NCI-H345 treated with DMSO at 0.1 percent for 48 hours (cell line): ENCODE measurements around the gene KLK10.

Experiments
- DNase-seq: peaks from one replicate; lab custom pipeline; 2025; ENCODE audit not compliant: unreplicated experiment; lab: John Stamatoyannopoulos, UW

The KLK10 gene

GRCh38 chr19:51019544-51019925 is at the start of gene KLK10:
TSS of gene KLK10 (minus strand) at chr19:51019709. CDS start at chr19:51019130, 579 bp downstream.
- no peak for DNase-seq

DNA sequence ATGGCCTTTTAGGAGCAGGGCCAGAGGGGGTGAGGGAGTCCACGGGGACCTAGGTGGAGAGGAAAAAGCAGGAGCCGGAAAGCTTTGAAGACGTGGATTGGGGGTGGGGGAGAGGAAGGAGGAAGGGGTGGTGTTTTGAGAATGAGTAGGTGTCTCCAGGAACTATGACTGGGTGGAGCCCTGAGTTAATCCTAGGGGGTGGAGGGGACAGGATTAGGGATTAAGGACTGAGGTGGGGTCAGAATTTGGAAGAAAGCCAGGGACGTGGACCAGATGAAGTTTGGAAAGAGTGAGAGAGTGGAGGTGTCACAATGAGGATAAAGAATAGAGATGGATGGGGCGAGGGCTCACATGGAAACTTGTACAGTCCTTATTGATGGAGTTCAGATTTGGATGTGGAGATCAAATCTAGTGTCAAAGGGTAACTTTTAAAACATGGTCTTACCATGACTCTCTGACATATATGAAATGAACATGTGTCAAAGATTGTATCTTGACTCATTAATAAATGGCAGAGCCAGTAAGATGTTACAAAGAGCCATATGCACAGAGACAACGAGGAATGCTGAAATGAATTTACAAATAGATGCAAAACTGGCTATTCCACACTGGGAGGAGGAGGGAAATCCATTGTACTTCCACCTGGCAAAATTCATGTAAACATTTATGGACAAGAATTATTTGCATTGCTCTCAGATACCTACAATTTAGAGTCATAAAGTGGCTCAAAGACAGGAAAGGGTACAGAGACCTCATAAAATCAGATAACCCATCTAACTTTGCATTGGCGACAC is 47.1 kb upstream of the KLK10 start:
- DNase-seq = no peak

GRCh38 chr19:51065221-51065960 is 45.9 kb upstream of the KLK10 start:
- DNase-seq = no peak

GRCh38 chr19:51064534-51065220 is 45.2 kb upstream of the KLK10 start, which contains the start of gene KLK13:
TSS of gene KLK13 (minus strand) at chr19:51065092. CDS start at chr19:51065067, 25 bp downstream.
- no peak for DNase-seq

GRCh38 chr19:51063664-51064063 is 44.2 kb upstream of the KLK10 start:
- DNase-seq = no peak

DNA sequence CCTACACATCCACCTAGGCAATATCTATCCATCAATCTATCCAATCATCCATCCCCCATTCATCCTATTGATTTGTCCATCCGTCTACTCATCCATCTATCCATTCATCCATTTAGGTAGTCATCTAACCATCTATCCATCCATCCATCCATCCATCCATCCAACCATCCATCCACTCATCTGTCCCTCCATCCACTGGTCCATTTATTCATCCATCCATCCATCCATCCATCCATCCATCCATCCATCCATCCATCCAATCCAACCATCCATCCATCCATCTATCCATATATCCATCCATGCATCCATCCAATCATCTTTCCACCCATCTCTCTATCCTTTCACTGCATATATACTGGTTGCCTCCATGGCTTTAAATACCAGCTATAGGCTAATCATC is 41.5 kb upstream of the KLK10 start:
- DNase-seq = no peak

GRCh38 chr19:51060336-51060735 is 40.8 kb upstream of the KLK10 start:
- DNase-seq = no peak

- DNase-seq = no peak
Observed at GRCh38 chr19:51059715-51060114, 40.2 kb upstream of the KLK10 start.

- DNase-seq = no peak
Observed at GRCh38 chr19:51055866-51056265, 36.4 kb upstream of the KLK10 start.

GRCh38 chr19:51047031-51047335 is 27.5 kb upstream of the KLK10 start:
- no peak for DNase-seq

- no peak for DNase-seq
Observed at GRCh38 chr19:51044327-51044726, 24.8 kb upstream of the KLK10 start.

DNA sequence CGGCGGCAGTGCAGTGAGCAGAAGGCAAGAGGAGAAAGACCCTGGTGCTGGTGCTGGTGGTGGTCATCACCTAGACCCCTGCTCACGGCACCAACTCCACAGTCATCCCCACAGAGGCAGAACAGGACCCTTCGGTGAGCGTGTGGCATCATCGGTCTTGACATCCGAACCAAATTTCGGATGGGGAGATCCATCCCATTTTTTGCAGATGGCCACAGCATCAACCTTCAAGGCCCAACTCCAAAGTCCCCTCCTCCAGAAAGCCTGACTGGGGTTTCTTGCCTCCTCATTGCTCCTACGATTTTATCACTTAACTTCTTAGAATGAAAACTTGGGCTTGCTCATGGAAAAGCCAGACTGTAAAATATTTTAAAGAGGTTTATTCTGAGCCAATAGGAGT is 24.0 kb upstream of the KLK10 start:
- no peak for DNase-seq

- DNase-seq = no peak
Observed at GRCh38 chr19:51040151-51040550, 20.6 kb upstream of the KLK10 start.

DNA sequence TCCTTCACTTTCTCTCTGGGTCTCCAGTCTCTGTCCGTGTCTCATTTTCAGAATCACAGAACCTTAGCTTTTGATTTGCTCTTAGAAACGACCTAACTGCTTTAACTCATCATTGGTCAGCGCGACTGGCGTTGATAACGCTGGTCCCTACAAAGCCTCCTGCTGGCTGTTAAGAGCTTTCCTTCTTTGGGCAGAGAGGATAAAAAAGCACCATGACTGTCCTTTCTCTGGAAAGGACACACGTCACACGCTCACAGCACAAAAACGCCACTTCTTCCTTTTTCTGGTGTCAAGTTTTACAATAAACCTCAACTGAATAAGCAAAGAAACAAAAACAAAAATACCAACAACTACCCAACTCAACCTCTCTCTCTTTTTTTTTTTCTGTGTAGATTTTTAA is 17.0 kb upstream of the KLK10 start:
- no peak for DNase-seq

GRCh38 chr19:51034704-51035103 is 15.2 kb upstream of the KLK10 start, which contains the start of gene KLK12:
TSS of gene KLK12 (minus strand) at chr19:51035002. CDS start at chr19:51034621, 381 bp downstream.
- DNase-seq = no peak

DNA sequence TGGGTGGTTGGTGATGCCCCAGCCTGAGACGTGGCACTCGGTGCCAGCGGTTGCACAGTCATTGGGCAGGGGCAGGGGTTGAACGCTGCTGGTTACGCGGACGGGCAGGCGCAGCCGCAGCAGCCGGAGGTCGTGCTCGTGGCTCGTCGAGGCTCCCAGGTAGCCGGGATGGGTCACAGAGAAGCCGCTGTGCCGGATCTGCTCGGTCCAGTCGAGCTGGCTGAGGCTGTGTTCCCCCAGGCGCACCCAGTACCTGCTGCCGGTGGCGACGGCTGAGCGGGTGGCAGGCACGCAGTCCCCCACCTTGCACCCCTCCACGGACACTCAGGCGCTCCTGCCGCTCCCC is 12.3 kb upstream of the KLK10 start:
- DNase-seq = no peak

DNA sequence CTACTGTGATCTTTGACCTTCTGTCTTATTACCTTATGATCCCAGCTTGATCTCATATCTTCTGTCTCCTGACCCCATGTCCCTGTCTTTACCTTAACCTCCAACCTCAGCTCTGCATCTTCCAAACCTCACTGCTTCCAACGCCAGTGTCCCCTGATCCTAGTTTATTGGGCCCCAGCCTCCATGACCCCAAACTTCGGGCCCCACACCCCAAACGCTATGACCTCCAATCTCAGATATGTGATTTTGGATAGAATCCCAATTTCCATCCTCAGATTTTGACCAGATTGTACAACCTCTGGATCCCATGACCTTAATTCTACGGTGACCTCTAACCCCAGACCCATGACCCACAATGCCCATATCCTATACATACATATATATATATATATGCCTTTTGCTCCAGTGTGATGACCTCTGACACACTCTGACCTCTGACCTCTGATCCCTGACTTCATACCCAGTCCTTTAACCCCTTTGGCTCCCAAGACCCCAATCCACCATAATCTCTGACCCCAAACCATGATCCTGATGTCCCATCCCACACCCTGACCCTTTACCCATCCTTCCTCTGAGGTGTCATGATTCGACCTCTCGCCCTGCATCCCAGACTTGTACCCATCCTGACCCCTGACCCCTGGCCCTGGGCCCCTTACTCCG is 11.8 kb upstream of the KLK10 start:
- DNase-seq = no peak

DNA sequence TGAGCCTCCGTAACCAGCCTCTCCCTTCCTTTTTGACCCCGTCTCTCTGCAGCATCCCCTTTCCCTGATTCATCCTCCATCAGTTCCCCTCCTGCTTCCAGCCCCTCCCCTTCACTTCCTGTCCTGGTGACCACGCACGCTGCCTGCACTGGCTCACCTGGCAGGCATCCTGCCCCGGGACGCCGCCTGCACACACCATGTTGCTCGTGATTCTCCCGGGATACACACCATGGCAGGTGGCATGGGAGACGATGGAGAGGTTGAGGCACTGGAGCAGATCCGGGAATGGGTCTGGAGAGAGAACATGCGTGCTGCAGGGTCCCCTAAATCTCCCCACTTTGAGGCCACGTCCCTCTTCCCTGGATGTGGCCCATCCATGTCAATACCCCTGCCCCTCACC is 11.1 kb upstream of the KLK10 start:
- no peak for DNase-seq

- no peak for DNase-seq
Observed at GRCh38 chr19:51029718-51030117, 10.2 kb upstream of the KLK10 start.

DNA sequence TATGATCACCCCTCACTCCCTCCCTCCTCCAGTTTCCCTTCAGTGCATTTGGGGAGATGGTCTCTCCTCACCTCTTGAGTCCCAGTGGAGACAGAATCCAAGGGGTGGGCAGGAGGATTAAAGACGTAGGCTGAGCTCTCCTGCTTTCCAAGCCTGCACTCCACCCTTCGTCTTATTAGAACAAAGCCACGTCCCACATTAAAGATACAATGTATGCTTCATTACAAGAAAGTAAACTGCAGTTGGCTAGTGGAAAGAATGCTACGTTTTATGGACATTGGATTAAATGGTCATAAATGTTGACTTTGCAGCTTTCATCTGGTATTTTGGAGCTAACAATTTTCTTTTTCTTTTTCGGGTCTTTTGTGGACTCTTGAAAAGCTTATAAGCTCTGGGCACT is 8.4 kb upstream of the KLK10 start:
- no peak for DNase-seq

DNA sequence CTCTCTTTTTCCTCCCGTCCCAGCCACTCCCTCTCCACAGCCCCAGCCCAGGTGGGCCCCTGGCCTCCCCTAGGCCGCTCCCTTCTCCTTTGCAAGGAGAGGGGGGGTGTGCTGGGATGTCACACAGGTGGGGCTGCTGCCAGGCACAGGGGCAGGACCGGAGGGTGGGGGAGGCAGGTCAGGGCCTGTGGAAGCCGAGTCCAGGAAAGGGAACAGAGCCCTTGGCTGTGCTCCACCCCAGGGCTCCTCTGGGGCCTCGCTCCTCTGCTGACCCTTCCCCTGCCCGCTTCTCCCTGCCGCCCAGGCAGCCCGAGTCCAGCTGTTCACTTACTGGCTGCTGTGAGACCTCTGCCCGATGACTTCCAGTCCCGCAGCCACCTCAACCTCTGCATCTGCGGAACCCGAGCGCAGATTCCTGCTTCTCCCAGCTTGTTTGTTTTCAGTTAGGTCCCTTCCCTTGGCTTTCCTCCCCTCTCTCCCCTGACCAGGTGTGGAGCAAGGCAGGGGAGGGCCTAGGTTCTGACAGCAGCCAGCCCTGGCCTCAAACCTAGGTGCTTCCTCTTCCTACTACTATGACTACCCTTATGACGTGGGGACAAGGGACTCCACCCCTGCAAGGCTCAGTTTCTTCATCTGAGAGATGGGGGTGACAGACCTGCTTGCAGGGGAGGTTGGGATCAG is 7.8 kb upstream of the KLK10 start:
- no peak for DNase-seq
